HG03045 (cell line): ENCODE results near the gene S100A6.
"Not testable (repeated sequence)": the region's sequence is repeated elsewhere in the genome, so short reads cannot be mapped to it uniquely, and the experiment has no call there.

Experiments
- ATAC-seq: cut with Tn5 transposase; IDR thresholded peaks from one replicate; pipeline ENCODE4 v1.9.1; 2021; ENCODE audit warnings: mild to moderate bottlenecking, moderate library complexity; ENCODE audit not compliant: unreplicated experiment

The S100A6 gene

GRCh38 chr1:153532769-153533599 lies 2.8 kb downstream of the S100A6 start:
- no peak for ATAC-seq

DNA sequence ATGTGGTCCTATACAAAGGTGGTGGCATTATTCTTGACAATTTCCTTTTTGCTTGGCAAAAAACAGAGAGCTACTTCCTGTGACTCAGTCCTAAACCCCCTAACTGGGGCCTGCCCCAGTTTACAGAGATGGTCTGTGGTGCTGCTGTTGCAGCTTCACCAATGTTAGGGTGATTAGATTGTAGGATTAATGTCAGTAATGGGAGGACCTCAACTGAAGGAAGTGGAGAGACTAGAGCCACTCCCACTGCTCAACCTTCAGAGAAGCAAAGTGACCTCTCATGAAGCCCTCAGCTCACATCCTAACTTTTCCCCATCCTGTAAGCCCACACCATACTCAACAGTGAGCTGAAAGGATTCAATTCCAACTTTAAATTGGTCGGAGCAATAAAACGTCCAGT lies 3.6 kb downstream of the S100A6 start:
- ATAC-seq = no peak

DNA sequence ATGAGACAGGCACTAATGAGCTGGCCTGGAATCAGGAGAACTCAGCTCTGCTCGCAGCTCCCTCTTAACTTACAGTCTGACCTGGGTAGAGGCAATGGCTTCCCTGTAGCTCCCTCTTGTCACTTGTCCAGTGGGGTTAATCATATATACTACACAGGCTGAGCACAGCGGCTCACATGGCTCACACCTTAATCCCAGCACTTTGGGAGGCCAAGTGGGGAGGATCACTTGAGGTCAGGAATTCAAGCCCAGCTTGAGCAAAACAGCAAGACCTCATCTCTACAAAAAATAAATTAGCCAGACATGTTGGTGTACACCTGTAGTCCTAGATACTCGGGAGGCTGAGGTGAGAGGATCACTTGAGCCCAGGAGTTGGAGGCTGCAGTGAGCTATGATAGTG lies 4.2 kb downstream of the S100A6 start:
- no peak for ATAC-seq

DNA sequence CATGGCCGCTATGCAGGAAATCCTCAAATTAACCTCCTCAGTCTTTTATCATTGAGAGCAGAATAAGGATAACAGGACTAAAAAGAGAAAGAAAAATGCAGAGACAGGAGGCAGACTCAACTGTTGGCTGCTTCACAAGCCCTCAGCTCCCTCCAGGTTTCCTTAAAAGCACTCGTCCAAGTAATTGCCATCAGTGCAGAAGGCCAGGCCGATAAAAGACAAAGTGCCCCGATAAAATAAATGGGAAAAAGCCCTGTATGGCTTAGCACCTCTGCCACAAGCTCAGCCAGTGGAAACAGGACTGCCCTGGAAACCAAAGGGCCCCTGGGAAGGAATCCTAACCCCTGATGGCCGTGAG lies 8.1 kb downstream of the S100A6 start:
- no peak for ATAC-seq

- no peak for ATAC-seq
Measured at GRCh38 chr1:153527023-153527682, 8.6 kb downstream of the S100A6 start.

DNA sequence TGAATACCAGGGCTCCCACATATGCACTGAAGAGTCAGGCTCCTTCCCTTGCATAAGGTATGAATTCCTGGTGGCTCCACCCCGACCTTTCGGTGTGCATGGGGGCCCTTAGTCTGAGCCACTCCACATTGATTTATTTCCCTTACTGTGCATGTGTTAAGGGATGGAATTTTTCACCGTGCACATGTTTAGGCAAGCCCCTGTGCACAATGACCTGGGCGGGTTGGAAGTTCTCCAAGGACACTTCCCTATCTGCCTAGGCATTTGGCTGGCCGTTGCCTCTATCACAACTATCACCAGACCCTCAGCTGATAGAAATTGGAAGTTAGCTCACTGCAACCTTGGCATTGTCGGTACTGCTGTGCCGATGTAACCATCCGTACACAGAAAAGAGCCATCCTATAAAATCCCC lies 9.7 kb downstream of the S100A6 start:
- no peak for ATAC-seq

DNA sequence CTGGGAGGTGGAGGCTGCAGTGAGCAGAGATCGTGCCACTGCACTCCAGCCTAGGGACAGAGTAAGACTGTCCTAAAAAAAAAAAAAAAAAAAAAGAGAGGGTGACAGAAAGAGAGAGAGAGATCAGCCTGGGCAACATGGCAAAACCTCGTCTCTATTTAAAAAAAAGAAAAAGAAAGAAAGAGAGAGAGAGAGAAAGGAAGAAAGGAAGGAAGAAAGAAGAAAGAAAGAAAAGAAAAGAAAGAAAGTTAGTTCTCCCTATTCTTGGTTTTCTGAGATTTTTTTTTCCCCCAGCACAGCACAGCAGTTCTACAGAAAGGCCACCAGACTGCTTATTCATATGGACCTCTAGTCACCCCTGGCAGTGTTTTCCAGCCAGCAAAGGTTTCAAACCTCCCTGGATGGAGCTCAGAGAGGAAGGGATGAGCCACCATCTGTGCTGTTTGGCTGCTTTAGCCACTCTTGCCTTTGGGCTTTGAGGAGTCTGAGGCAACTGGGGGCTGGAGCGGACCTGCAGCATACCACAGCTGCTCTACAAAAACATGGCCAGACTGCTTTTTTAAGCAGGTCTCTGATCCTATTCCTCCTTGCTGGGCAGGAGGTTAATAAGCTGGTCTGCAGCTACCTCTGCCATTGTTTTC lies 10.6 kb downstream of the S100A6 start:
- ATAC-seq = no peak

DNA sequence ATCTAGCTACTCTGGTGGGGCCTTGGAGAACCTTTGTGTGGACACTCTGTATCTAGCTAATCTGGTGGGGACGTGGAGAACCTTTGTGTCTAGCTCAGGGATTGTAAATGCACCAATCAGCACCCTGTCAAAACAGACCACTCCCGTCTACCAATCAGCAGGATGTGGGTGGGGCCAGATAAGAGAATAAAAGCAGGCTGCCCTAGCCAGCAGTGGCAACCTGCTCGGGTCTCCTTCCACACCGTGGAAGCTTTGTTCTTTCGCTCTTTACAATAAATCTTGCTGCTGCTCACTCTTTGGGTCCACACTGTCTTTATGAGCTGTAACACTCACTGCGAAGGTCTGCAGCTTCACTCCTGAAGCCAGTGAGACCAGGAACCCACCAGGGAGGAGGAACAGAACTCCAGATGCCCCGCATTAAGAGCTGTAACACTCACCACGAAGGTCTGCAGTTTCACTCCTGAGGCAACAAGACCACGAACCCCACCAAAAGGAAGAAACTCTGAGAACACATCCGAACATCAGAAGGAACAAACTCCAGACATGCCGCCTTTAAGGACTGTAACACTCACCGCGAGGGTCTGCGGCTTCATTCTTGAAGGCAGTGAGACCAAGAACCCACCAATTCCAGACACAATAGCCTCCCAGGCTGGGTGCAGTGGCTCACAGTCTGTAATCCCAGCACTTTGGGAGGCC lies 13.3 kb downstream of the S100A6 start:
- ATAC-seq = not testable (repeated sequence)

- not testable (repeated sequence) for ATAC-seq
Measured at GRCh38 chr1:153521808-153522207, 14.0 kb downstream of the S100A6 start.

- no peak for ATAC-seq
Measured at GRCh38 chr1:153520818-153521476, 14.8 kb downstream of the S100A6 start.

DNA sequence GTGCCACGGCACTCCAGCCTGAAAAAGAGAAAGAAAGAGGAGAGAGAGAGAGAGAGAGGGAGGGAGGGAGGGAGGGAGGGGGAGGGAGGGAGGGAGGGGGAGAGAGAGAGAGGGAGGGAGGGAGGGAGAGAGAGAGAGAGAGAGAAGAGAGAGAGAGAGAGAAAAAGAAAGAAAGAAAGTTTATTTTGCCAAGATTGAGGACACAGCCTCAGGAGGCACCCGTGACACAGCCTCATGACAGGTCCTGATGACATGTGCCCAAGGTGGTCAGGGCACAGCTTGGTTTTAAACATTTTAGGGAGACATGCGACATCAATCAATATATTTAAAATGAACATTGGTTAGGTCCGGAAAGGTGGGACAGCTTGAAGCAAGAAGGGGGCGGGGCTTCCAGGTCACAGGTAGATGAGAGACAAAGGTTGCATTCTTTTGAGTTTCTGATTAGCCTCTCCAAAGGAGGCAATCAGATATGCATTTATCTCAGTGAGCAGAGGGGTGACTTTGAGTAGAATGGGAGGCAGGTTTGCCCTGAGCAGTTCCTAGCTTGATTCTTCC lies 15.6 kb downstream of the S100A6 start:
- not testable (repeated sequence) for ATAC-seq

- no peak for ATAC-seq
Measured at GRCh38 chr1:153519242-153519641, 16.5 kb downstream of the S100A6 start.

GRCh38 chr1:153515504-153516394 lies 20.0 kb downstream of the S100A6 start:
- no peak for ATAC-seq

DNA sequence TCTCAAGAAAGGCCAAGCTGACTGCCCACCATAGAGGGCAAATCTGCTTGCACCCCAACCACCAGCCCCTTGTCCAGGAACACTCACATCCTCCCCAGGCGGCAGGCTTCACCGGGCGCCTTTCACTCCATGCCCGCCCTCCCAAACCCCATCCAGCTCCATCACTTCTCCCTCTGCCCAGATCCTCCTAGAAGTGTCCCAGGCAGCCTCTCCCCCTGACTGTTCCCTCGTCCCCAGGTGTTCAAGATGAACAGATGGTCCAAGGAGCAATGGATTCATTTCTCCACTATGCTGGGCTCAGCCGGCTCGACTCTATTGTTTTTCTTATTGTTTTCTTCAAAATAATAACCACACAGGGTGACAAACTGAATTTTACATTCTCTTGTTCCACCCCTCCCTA lies 22.1 kb downstream of the S100A6 start:
- no peak for ATAC-seq

- ATAC-seq = no peak
Measured at GRCh38 chr1:153513023-153513422, 22.8 kb downstream of the S100A6 start.

- ATAC-seq = no peak
Measured at GRCh38 chr1:153510984-153511410, 24.8 kb downstream of the S100A6 start.

DNA sequence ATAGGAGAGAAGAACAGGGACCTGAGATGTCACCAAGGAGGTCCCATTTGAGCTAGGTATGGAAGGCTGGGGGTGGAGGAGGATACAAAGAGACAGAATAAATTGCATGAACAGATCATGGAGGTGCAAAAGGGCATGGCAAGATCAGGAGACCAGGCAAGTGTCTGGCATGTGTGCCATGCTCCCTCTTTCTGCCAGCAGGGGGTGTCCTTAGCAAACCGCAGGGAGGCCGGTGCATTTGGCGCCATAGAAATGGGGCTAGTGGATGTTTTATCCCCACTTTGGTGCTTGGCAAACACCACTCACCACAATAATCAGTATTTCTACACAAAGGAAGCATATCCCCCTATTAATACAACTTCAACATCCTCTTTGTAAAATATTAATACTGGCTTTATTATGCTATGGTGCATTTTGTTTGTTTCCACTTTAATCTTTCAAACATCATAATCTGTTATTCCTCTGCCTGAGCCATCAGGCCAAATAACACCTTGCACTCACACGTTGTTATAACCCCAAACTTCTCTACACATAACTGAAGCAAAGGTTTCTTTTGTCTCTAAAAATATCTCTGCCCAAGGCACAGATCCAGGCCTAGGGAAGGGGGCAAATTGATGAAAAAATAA lies 25.9 kb downstream of the S100A6 start:
- ATAC-seq = no peak

DNA sequence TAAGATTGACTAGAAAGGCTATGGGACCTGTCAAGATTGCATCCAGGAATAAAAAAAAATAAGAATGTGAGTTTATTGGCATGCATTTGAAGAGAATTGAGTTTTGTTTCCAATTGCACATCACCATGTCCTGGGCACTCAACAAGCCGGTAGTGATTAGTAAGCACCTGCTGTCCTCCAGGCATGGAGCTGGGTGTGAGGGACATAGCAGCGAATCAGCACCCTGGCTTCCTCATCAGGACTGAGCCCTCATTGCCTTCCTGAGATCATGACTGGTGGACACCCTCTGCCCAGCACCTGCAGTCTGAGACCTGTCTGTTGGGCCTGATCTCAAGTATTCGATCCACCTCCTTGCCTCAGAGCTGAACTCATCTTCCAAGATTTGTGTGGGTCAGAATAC lies 26.8 kb downstream of the S100A6 start:
- no peak for ATAC-seq
